Esophagus muscularis mucosa (tissue), 4 donors: ENCODE data around the gene CCDC78. TPM values are rescaled to one million over a fixed set of nuclear protein-coding genes. Genes with fewer than 3 reads are reported as not detected.
"Not testable (repeated sequence)": the region's sequence is repeated elsewhere in the genome, so short reads cannot be mapped to it uniquely, and the experiment has no call there.

Experiments used
- DNase-seq: peaks from one replicate; pipeline ENCODE4 v3.0.0-alpha.2; 2017; ENCODE audit errors: extremely low spot score
- H3K27ac ChIP-seq, 4 donors: fragments of 200-600 bp; sonication (generic); replicated peaks in 1 of 4; 1 replicate in 3 of 4; 2 replicates in 1 of 4; pipeline ENCODE4 v1.5.1; 2016 to 2019; ENCODE audit warnings: mild to moderate bottlenecking in 1 of 4
- H3K27me3 ChIP-seq, 4 donors: fragments of 200-600 bp; sonication (generic); one replicate each; pipeline versions ENCODE4 v1.5.1 to v1.6.0; 2016 to 2019
- H3K36me3 ChIP-seq, 4 donors: fragments of 200-600 bp; sonication (generic); one replicate each; pipeline ENCODE4 v1.5.1; 2016 to 2019
- H3K4me1 ChIP-seq, 4 donors: fragments of 200-600 bp; sonication (generic); one replicate each; pipeline ENCODE4 v1.5.1; 2016 to 2019
- H3K4me3 ChIP-seq, 4 donors: fragments of 200-600 bp; sonication (generic); 1 replicate in 2 of 4; 2 replicates in 2 of 4; pipeline ENCODE4 v1.5.1; 2016 to 2019; ENCODE audit warnings: mild to moderate bottlenecking in 4 of 4, moderate library complexity in 1 of 4
- H3K9me3 ChIP-seq, 4 donors: fragments of 200-600 bp; sonication (generic); 1 replicate in 3 of 4; 2 replicates in 1 of 4; pipeline ENCODE4 v1.5.1; 2016 to 2019
- EP300 ChIP-seq: sonication (generic); formaldehyde crosslinking; IDR thresholded peaks from one replicate; pipeline ENCODE4 v1.6.1; 2017; ENCODE audit warnings: antibody characterized with exemption
- POLR2A ChIP-seq: fragments of 450-650 bp; IDR thresholded peaks from one replicate; pipeline ENCODE4 v1.6.1; 2017; ENCODE audit warnings: antibody characterized with exemption, moderate library complexity, mild to moderate bottlenecking, low read depth
- POLR2AphosphoS5 ChIP-seq, 2 donors: sonication (generic); formaldehyde crosslinking; IDR thresholded peaks; one replicate each; pipeline ENCODE4 v1.6.1; 2017; ENCODE audit warnings: antibody characterized with exemption in 2 of 2
- WGBS: methylation state at CpG from one replicate; pipeline ENCODE4 v1.1.5; 2018; 5-methylcytosine and 5-hydroxymethylcytosine counted together
- intact Hi-C: fragments of 100-400 bp; cut with DNase I; formaldehyde crosslinking; loops from one replicate; pipeline ENCODE4 v1.15.1; 2023
- total RNA-seq, 4 donors: library from RNA; depleted of rRNA; stranded (reverse); fragments of >200 nt; gene quantifications; one replicate each; pipeline versions ENCODE4 v1.1.0 to v1.2.1, GENCODE V29; 2016
- TF ChIP-seq, protein P1 (sequence below), 3 experiments: fragments of 200-600 bp in 2 of 3; fragments of 450-650 bp in 1 of 3; sonication (generic) in 2 of 3; IDR thresholded peaks; one replicate each; pipeline ENCODE4 v1.5.1; 2017 to 2019; ENCODE audit warnings: antibody characterized with exemption in 3 of 3, mild to moderate bottlenecking in 2 of 3, moderate library complexity in 1 of 3

CCDC78 gene
- total RNA-seq, 4 donors from 2014 or later, result 0.33 to 2.5 (median 0.61) TPM

DNA sequence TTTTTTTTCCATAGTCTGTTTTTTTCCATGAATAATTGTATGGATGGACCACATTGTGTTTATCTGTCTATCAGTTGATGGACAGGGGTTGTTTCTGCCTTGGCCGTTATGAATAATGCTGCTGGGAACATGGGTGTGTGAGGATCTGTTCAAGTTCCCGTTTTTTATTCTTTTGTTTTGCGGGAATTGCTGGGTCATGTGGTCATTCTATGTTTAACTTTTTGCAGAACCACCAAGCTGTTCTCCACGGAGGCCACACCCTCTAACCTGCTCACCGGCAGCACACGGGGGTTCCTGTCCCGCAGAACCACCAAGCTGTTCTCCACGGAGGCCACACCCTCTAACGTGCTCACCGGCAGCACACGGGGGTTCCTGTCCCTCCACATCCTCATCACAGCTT, 28.4 kb upstream of the CCDC78 start:
- Histone ChIP-seq H3K4me3 (no peak overlapping the region), H3K9me3 (no peaks in the 10 kb centered on the region), H3K36me3 (no peaks in the 10 kb centered on the region), H3K27me3 (peaks cover 0 to 21% (median 0%) of the 10 kb centered on the region in 4 donors), H3K27ac (no peak overlapping the region), H3K4me1 (no peaks in the 10 kb centered on the region)
- 62% methylated on average over 11 of the region's 11 CpGs for WGBS
- intact Hi-C loops, result no loop called here
- TF ChIP-seq EP300 (no peak), POLR2A (no peak), POLR2AphosphoS5 (IDR thresholded peaks at IDR 0.05) (no peak)
- TF ChIP-seq, protein P1, sequence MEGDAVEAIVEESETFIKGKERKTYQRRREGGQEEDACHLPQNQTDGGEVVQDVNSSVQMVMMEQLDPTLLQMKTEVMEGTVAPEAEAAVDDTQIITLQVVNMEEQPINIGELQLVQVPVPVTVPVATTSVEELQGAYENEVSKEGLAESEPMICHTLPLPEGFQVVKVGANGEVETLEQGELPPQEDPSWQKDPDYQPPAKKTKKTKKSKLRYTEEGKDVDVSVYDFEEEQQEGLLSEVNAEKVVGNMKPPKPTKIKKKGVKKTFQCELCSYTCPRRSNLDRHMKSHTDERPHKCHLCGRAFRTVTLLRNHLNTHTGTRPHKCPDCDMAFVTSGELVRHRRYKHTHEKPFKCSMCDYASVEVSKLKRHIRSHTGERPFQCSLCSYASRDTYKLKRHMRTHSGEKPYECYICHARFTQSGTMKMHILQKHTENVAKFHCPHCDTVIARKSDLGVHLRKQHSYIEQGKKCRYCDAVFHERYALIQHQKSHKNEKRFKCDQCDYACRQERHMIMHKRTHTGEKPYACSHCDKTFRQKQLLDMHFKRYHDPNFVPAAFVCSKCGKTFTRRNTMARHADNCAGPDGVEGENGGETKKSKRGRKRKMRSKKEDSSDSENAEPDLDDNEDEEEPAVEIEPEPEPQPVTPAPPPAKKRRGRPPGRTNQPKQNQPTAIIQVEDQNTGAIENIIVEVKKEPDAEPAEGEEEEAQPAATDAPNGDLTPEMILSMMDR (IDR thresholded peaks at IDR 0.05), result no peak
- DNase-seq, result no peak

DNA sequence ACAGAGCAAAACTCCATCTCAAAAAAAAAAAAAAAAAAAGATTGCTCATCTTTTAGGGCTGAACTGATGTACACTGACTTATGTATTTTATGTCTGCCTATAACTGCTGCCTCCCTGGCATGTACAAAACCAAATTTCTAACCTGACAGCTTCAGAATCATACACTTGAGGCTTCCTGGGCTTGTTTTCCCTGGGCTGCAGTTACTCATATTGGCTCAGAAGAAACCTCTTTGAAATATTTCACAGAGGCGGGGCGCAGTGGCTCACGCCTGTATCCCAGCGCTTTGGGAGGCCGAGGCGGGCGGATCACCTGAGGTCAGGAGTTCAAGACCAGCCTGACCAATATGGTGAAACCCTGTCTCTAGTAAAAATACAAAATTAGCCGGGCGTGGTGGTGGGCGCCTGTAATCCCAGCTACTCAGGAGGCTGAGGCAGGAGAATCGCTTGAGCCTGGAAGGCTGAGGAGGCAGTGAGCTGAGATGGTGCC, 27.9 kb upstream of the CCDC78 start:
- WGBS, result 84% methylated on average over 11 of the region's 11 CpGs
- H3K9me3 ChIP-seq, H3K4me1 ChIP-seq, DNase-seq, H3K27ac ChIP-seq, intact Hi-C loops, H3K36me3 ChIP-seq, H3K4me3 ChIP-seq: not testable (repeated sequence)
- peaks cover 0 to 21% (median 0%) of the 10 kb centered on the region in 4 donors for H3K27me3 ChIP-seq

DNA sequence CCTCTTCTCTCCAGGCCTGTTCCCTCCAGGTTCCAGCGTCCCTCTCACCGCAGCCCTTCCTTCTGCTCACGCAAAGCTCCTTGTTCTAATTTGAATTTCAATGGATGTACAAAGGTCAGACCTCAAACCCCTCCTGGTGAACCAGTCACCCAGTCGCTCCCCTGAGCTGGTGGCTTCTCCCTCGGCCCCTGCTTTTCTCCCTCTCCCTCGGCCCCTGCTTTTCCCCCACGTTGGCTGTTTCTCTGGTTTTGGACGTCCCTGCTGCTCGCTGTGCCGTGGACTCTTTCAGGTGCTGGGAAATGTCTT, 25.7 kb upstream of the CCDC78 start:
- TF ChIP-seq, protein P1 (IDR thresholded peaks at IDR 0.05), result no peak
- TF ChIP-seq POLR2A, result no peak
- TF ChIP-seq POLR2AphosphoS5 (IDR thresholded peaks at IDR 0.05), result no peak
- no peak for TF ChIP-seq EP300
- no peaks in the 10 kb centered on the region for H3K36me3 ChIP-seq
- no peak overlapping the region for H3K27ac ChIP-seq
- no peak for DNase-seq
- intact Hi-C loops, result no loop called here
- no peaks in the 10 kb centered on the region for H3K9me3 ChIP-seq
- 49% methylated on average over 10 of the region's 10 CpGs for WGBS
- no peaks in the 10 kb centered on the region for H3K4me1 ChIP-seq
- H3K4me3 ChIP-seq, result no peak overlapping the region
- H3K27me3 ChIP-seq, result peaks cover 0 to 21% (median 0%) of the 10 kb centered on the region in 4 donors

DNA sequence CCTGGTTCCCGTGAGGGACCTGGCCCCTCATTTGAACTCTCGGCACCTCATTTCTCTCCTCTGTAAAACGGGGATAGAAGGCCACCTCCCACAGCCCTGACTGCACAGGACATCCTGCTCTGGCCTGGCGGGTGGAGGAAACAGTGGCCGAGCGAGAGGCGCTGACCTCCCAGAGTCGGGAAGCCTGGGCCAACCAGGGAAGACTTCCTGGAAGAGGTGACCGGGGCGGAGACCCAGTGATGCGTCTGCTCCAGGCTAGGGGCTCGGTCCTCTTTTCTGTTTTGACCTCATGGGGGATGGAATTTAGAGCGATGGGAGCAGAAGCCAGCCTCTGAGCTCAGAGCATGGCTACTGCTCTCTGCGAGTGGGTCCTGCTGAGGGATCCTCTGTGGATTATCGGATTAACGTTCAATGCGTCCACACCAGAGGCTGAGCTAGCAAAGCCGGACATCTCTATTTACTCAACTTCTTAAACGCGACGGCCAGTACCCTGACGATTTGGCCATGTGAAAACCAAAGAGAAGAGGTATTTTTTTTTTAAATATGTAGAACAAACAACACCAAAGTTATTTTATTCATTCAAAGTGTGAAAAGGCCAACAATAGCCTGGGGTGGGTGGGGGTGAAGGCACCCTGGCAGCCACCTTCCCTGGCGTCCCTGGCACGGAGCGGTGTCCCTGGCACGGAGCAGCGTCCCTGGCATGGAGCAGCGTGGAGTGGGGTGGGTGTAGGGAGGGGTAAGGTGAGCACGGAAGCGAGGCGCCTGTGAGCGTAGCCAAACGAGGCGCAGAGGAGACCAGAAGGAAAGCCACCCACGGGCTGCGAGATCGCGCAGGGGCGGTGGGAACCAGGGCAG, 25.1 kb upstream of the CCDC78 start:
- no peak overlapping the region for H3K27ac ChIP-seq
- no peaks in the 10 kb centered on the region for H3K4me1 ChIP-seq
- H3K36me3 ChIP-seq, result no peaks in the 10 kb centered on the region
- peaks cover 0 to 21% (median 0%) of the 10 kb centered on the region in 4 donors for H3K27me3 ChIP-seq
- no peak for DNase-seq
- WGBS, result 77% methylated on average over 29 of the region's 39 CpGs
- intact Hi-C loops, result no loop called here
- H3K4me3 ChIP-seq, result no peak overlapping the region
- no peak for TF ChIP-seq POLR2AphosphoS5 (IDR thresholded peaks at IDR 0.05)
- no peak for TF ChIP-seq EP300
- TF ChIP-seq, protein P1 (IDR thresholded peaks at IDR 0.05), result no peak
- no peak for TF ChIP-seq POLR2A
- H3K9me3 ChIP-seq, result no peaks in the 10 kb centered on the region

DNA sequence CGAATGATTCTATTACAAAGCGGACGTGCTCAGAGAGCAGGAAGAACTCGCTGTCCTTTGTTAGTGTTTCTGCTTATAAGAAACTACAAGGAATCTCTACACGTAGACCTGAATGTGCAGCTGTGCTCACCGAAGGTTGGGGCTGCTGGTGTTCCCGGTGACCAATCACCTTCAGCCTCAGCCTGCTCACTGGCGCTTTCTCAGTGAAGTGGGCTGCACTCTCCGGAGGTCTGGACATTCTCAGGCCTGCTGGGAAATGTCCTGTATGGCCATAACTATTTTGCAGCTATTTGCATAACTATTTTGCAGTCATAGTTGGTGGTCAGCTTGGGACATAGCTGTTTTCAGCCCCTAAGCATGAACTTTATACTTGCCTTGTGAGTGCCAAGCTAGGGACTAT, 24.2 kb upstream of the CCDC78 start:
- TF ChIP-seq POLR2AphosphoS5 (IDR thresholded peaks at IDR 0.05), result no peak
- TF ChIP-seq, protein P1 (IDR thresholded peaks at IDR 0.05), result no peak
- TF ChIP-seq EP300, result no peak
- TF ChIP-seq POLR2A, result no peak
- WGBS, result 50% methylated on average over 8 of the region's 9 CpGs
- peaks cover 0 to 21% (median 0%) of the 10 kb centered on the region in 4 donors for H3K27me3 ChIP-seq
- no peak for DNase-seq
- H3K4me1 ChIP-seq, result no peaks in the 10 kb centered on the region
- H3K9me3 ChIP-seq, result no peaks in the 10 kb centered on the region
- no peak overlapping the region for H3K4me3 ChIP-seq
- no peak overlapping the region for H3K27ac ChIP-seq
- intact Hi-C loops, result no loop called here
- H3K36me3 ChIP-seq, result no peaks in the 10 kb centered on the region
